Keratinocyte (primary cell): ENCODE results near the gene ZNF467.

ENCODE experiments used
- EZH2 ChIP-seq: IDR thresholded peaks from one replicate; pipeline ENCODE4 v1.6.1; 2012; ENCODE audit warnings: inconsistent platforms, mild to moderate bottlenecking, low read length, moderate library complexity
- TF ChIP-seq, protein P1 (sequence below), 3 experiments: IDR thresholded peaks in 1 of 3; conservative IDR thresholded peaks in 1 of 3; optimal IDR thresholded peaks in 1 of 3; 2 replicates in 2 of 3; 3 replicates in 1 of 3; pipeline versions ENCODE3 to v1.5.1; 2011; ENCODE audit warnings: low read length in 3 of 3, mild to moderate bottlenecking in 3 of 3, moderate library complexity in 2 of 3, control low read depth in 1 of 3, inconsistent platforms in 1 of 3; ENCODE audit not compliant: insufficient read depth in 2 of 3; ENCODE audit errors: extremely low read depth in 1 of 3

DNA sequence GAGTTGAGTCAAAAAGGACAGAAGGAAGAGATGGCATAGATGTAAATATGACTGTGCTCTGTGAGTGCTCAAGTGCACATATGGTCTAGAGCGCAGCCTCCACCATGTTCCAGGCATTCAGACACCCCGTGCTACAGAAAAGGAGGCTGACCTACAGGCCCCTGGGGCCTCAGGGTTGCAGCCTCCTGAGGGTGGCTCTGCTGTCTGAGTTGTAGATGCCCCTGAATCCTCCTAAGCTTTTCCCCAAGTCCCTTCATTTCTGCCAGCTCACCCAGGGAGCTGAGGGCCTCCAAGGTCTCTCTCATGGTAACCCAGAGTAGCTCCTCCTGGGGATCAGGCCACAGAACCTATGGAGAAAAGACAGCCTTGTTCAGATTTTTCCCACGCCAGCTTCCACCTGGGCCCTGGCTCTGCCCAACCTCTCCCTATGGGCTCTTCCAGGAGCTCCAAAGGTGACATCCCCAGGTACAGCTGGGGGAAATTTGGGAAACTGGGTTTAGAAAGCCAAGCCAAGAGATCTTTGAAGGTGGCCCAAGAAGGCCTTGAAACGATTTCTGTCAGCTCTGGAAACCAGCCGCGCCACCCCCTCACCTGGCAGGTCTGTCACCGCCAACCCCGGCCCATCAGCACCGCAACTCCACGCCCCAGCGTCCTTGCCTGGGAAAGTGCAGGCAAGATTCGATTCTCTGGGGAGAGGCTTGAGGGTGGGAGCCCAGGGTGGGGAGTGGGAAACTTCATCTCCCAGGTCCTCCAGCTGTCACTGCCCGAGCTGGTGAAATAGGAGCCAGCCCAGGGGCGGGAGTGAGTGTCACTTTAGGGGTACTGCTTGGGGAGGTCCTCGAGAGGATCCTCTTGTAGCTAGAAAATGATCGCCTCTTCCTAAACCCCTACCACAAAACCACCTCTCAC is 2.4 kb downstream of the ZNF467 start:
- TF ChIP-seq, protein P1, sequence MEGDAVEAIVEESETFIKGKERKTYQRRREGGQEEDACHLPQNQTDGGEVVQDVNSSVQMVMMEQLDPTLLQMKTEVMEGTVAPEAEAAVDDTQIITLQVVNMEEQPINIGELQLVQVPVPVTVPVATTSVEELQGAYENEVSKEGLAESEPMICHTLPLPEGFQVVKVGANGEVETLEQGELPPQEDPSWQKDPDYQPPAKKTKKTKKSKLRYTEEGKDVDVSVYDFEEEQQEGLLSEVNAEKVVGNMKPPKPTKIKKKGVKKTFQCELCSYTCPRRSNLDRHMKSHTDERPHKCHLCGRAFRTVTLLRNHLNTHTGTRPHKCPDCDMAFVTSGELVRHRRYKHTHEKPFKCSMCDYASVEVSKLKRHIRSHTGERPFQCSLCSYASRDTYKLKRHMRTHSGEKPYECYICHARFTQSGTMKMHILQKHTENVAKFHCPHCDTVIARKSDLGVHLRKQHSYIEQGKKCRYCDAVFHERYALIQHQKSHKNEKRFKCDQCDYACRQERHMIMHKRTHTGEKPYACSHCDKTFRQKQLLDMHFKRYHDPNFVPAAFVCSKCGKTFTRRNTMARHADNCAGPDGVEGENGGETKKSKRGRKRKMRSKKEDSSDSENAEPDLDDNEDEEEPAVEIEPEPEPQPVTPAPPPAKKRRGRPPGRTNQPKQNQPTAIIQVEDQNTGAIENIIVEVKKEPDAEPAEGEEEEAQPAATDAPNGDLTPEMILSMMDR (optimal IDR thresholded peaks at IDR 0.05 in 1 of 3, IDR thresholded peaks at IDR 0.05 in 1 of 3, conservative IDR thresholded peaks at IDR 0.05 in 1 of 3; ENCODE audit: extremely low read depth in 1 of 3, insufficient read depth in 2 of 3, low read length in 3 of 3) = no peak
- no peak for TF ChIP-seq EZH2
